ENCODE measurements around the gene ARMH4.
A peak's percentile ranks its signal among the peaks of the same experiment; 100 is the strongest.

The ARMH4 gene

GRCh38 chr14:58149196-58149595 is 2.8 kb downstream of the ARMH4 start:
- TF ChIP-seq, protein P1, sequence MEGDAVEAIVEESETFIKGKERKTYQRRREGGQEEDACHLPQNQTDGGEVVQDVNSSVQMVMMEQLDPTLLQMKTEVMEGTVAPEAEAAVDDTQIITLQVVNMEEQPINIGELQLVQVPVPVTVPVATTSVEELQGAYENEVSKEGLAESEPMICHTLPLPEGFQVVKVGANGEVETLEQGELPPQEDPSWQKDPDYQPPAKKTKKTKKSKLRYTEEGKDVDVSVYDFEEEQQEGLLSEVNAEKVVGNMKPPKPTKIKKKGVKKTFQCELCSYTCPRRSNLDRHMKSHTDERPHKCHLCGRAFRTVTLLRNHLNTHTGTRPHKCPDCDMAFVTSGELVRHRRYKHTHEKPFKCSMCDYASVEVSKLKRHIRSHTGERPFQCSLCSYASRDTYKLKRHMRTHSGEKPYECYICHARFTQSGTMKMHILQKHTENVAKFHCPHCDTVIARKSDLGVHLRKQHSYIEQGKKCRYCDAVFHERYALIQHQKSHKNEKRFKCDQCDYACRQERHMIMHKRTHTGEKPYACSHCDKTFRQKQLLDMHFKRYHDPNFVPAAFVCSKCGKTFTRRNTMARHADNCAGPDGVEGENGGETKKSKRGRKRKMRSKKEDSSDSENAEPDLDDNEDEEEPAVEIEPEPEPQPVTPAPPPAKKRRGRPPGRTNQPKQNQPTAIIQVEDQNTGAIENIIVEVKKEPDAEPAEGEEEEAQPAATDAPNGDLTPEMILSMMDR (IDR thresholded peaks at IDR 0.05): no peak
- H3K27me3 ChIP-seq (ENCODE audit: control insufficient read depth, insufficient read depth, low read length): no peaks in the 10 kb centered on the region
- no peaks in the 10 kb centered on the region for H3K9me3 ChIP-seq (ENCODE audit: control insufficient read depth, low read length)
- H3K79me2 ChIP-seq: no peaks in the 10 kb centered on the region
- H3K4me2 ChIP-seq (ENCODE audit: low read length): no peak overlapping the region
- H3K27ac ChIP-seq: no peak overlapping the region
- H3K36me3 ChIP-seq (ENCODE audit: control insufficient read depth, insufficient read depth, low read length): no peaks in the 10 kb centered on the region
- H2AFZ ChIP-seq: no peak overlapping the region
- H3K4me3 ChIP-seq (ENCODE audit: low read depth, low read length): no peak overlapping the region
- no peak overlapping the region for H3K9ac ChIP-seq
- H3K4me1 ChIP-seq: no peaks in the 10 kb centered on the region

GRCh38 chr14:58146399-58146798 is 5.6 kb downstream of the ARMH4 start:
- peak overlapping the region; percentile 43 for H3K4me2 ChIP-seq (ENCODE audit: low read length)
- TF ChIP-seq, protein P1 (IDR thresholded peaks at IDR 0.05): no peak
- no peaks in the 10 kb centered on the region for H3K9me3 ChIP-seq (ENCODE audit: control insufficient read depth, low read length)
- H3K36me3 ChIP-seq (ENCODE audit: control insufficient read depth, insufficient read depth, low read length): no peaks in the 10 kb centered on the region
- H3K9ac ChIP-seq: no peak overlapping the region
- no peak overlapping the region for H3K27ac ChIP-seq
- H3K79me2 ChIP-seq: peaks cover 9% of the 10 kb centered on the region
- no peak overlapping the region for H2AFZ ChIP-seq
- no peaks in the 10 kb centered on the region for H3K4me1 ChIP-seq
- H3K27me3 ChIP-seq (ENCODE audit: control insufficient read depth, insufficient read depth, low read length): no peaks in the 10 kb centered on the region
- no peak overlapping the region for H3K4me3 ChIP-seq (ENCODE audit: low read depth, low read length)

DNA sequence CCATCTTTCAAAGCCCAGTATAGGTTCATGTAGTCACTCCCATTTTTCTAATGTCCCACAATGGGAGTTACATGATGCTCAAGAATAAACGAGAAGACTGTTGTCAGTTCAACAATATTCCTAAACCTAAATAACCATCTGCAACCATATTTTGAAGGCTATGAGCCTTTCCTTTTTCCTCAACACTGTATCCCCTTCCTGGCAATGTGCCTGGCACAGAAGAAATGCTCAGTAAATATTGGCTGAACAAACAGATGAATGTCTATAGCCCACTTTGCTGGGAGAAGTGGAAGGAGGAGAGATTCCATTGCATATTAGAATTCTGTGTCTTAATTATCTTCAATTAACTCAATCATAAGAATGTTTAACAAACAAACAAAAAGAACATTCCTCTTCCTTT is 6.1 kb downstream of the ARMH4 start:
- Histone ChIP-seq H3K4me2 (ENCODE audit: low read length) (no peak overlapping the region), H3K9me3 (ENCODE audit: control insufficient read depth, low read length) (no peaks in the 10 kb centered on the region), H3K4me3 (ENCODE audit: low read depth, low read length) (no peak overlapping the region), H3K4me1 (no peaks in the 10 kb centered on the region), H3K9ac (no peak overlapping the region), H3K27ac (no peak overlapping the region), H3K79me2 (peaks cover 12% of the 10 kb centered on the region), H2AFZ (no peak overlapping the region), H3K36me3 (ENCODE audit: control insufficient read depth, insufficient read depth, low read length) (no peaks in the 10 kb centered on the region), H3K27me3 (ENCODE audit: control insufficient read depth, insufficient read depth, low read length) (no peaks in the 10 kb centered on the region)
- TF ChIP-seq, protein P1 (IDR thresholded peaks at IDR 0.05): no peak

- Histone ChIP-seq H3K27me3 (ENCODE audit: control insufficient read depth, insufficient read depth, low read length) (no peaks in the 10 kb centered on the region), H3K36me3 (ENCODE audit: control insufficient read depth, insufficient read depth, low read length) (no peaks in the 10 kb centered on the region), H3K79me2 (peaks cover 15% of the 10 kb centered on the region), H3K9me3 (ENCODE audit: control insufficient read depth, low read length) (no peaks in the 10 kb centered on the region), H3K4me3 (ENCODE audit: low read depth, low read length) (no peak overlapping the region), H3K4me1 (peaks cover 7% of the 10 kb centered on the region), H3K4me2 (ENCODE audit: low read length) (no peak overlapping the region), H3K27ac (no peak overlapping the region), H3K9ac (no peak overlapping the region), H2AFZ (no peak overlapping the region)
- TF ChIP-seq, protein P1 (IDR thresholded peaks at IDR 0.05): no peak
Measured at GRCh38 chr14:58143106-58143505, 8.9 kb downstream of the ARMH4 start.

DNA sequence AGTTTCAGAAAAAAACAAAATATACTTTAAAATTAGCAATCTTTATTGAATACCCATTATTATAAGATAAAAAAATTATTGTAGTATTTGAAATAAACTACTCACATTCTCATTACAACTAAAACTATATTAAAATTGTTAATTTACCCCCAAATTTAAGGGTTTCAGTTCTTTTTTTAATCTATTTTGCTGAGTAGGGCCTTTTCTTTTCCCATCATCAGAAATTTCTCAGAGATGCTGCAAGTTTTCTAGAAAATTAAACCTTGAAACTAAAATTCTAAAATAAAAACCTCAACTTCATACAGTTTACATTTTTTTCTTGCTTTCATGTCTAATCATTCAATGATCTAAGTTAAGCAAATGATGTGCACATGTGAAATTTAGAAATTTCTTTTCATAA is 10.1 kb downstream of the ARMH4 start:
- Histone ChIP-seq H3K27me3 (ENCODE audit: control insufficient read depth, insufficient read depth, low read length) (no peaks in the 10 kb centered on the region), H3K4me1 (peaks cover 10% of the 10 kb centered on the region), H3K27ac (no peak overlapping the region), H3K79me2 (peaks cover 15% of the 10 kb centered on the region), H2AFZ (no peak overlapping the region), H3K9ac (no peak overlapping the region), H3K4me2 (ENCODE audit: low read length) (no peak overlapping the region), H3K36me3 (ENCODE audit: control insufficient read depth, insufficient read depth, low read length) (no peaks in the 10 kb centered on the region), H3K9me3 (ENCODE audit: control insufficient read depth, low read length) (no peaks in the 10 kb centered on the region), H3K4me3 (ENCODE audit: low read depth, low read length) (no peak overlapping the region)
- TF ChIP-seq, protein P1 (IDR thresholded peaks at IDR 0.05): no peak

All from parathyroid adenoma (tissue), 2 donors.